Nucleus accumbens (tissue), 56 donors: ENCODE measurements around the gene KITLG.
A peak's percentile ranks its signal among the peaks of the same experiment; 100 is the strongest.
"Not testable (repeated sequence)": the region's sequence is repeated elsewhere in the genome, so short reads cannot be mapped to it uniquely, and the experiment has no call there.

Source experiments
- DNase-seq, 56 donors: peaks; one replicate each; lab custom pipeline; 2025; lab: John Stamatoyannopoulos, UW

KITLG gene

GRCh38 chr12:88501972-88502938 is 78.0 kb downstream of the KITLG start:
- peak in 2 of 56 donors; percentile 0 to 13 for DNase-seq

DNA sequence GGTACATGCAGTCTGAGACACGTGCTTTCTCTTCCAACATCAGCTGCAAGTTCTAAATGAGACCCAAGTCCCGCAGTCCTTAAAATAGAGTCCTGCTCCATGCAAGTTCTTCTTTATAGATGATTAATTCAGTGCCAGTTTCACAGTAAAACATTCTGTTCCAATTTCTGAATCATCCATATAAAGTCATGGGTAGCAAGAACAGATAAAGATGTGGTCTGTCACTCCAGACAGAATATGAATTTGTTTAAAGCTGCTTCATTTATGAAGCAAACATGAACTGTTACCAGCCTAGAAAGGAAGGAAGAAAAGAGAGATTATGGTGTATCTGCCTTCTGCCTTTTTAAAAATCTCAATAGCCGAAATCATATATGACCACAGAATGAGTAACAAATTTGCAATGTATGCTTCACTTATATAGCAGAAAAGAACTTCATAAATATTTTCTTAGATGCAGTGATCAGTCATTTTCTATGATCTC is 83.3 kb downstream of the KITLG start:
- no peak for DNase-seq

DNA sequence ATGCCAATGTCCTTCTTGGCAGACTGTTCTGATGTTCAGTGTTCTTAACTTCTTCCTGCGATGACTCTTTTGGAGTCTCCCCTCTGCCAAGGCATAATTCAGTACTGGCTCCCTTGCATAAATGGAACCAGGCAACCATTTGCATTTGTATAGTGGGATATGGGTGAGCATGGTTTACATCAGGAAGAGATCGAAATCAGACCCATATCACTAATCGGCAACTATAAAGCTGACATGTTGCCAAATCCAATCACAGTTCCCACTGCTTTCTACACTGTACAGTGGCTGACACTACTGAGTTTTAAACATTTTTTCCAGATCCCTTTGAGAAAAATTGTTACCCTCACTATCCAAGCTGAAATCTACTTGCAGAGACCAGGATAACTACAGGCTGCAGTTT is 83.8 kb downstream of the KITLG start:
- no peak for DNase-seq

DNA sequence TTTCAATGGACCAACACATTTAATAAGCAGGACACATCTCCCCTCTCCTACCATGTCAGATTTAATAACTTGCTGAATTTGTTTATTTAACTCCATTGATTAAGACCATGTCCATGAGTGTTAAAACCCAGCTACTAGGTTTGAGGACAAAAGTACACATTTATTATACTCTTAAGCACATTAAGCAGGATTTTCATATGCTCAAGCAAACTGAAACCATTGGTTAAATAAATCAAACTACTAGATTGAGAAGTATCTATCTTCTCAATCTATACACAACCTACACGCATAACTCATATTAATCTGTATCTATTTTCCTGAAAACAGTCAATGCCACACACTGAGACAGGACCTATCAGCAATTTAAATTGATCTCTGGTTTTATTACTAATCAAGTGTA is 85.2 kb downstream of the KITLG start:
- no peak for DNase-seq

DNA sequence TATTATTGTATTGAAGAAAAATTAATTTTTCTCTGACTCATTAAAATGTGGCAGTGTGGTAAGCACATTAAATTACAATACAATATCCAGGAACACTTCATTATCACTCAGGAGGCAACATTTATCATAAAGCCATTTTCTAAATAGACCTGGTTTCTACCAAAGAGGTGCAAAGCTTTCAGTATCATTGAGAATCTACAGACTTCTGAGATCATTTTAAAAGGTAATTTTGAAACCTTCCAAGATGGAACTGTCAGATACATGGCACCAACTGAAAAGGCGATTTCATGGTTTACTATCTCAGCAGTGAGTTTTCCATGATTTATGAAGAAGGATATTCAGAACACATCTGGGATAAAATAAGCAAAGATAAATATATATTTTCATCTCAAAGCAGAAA is 85.8 kb downstream of the KITLG start:
- no peak for DNase-seq

DNA sequence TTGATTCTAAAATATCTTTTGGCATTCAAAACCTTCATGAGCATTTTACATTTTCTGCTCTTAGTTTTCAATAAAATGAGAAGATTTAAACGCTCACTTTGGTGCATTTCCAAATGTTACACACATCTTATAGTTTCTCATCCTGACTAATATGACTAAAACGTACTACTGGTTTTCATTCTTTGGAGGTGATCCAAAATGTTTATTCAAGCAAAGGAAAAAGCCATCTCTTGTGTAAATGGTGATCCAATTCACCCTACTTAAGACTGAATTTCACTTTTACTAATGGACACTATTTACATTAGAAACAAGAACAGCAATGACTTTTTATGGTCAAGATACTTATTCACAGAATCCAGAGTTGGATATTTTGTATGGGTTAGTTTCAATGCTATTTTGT is 86.6 kb downstream of the KITLG start:
- DNase-seq = no peak

GRCh38 chr12:88490425-88490824 is 89.8 kb downstream of the KITLG start:
- DNase-seq = no peak

DNA sequence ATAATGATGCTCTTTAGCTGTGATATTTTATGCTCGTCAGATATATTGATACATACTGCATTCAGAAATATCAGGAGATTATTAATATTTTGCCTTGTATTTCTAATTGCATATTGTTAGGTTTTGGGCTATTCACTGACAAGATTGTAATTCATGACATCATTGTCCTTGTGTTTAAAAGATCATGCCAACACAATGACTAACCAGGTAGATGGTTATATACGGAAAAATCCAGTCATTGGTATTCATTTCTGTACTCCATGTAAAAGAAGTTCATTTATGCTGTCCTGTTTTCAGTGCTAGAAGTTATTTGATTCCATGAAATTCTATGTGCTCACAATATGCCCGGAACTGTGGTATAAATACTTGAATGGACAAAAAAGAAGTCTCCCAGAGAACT is 107.5 kb downstream of the KITLG start:
- DNase-seq = no peak

DNA sequence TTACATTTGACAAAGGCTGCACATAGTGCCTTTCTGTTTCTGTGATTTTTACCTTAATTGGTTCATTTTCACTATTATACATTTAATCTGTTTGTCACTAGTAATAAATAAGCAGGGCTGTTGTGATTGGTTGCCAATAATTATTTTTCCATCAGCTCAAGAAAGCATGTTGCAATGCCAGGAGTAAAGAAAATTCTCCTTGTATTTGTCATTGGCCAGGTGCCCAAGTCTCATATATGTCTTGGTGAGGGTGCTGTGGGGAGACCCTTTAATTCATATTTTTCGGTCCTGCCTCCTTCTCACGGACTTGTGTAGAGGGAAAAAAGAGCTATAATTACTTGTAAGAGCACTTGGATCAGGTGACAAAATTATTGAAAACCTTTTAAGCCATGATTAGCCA is 108.0 kb downstream of the KITLG start:
- DNase-seq = no peak

DNA sequence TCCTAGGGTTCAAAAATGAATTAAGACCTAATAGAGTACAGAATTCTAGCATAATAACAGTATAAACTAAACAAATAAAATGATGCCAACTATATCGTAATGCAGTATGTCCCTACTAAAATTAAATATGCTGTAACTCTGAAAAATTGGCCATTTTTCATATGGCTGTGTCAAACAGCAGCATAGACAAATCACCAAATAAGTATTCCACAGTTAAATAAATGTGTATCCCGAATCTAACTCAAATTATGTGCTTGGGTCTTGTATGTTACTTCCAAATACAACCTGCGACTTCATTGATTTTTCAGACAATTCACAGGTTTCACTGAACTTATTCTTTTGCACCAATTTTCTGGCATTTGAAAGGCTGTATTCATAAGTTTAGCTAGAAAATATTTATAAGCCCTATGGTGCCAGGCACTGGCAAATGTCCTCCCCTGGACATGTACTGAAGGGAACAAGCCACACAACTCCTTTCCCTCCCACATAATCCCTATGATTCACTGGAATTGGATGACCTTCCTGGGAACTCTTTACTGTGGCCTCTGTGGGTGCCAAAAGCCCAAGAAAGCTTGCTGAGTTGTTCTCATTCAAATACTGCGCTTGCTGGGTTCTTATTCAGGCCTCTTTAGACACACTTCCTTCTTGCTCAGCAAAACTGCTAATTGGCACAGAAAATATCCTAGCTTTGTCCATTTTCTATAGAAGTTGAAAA is 108.8 kb downstream of the KITLG start:
- peak in 4 of 56 donors; percentile 0 to 22 (median 5) for DNase-seq

- DNase-seq = no peak
Observed at GRCh38 chr12:88469154-88469553, 111.1 kb downstream of the KITLG start.

GRCh38 chr12:88468581-88468980 is 111.7 kb downstream of the KITLG start:
- no peak for DNase-seq

DNA sequence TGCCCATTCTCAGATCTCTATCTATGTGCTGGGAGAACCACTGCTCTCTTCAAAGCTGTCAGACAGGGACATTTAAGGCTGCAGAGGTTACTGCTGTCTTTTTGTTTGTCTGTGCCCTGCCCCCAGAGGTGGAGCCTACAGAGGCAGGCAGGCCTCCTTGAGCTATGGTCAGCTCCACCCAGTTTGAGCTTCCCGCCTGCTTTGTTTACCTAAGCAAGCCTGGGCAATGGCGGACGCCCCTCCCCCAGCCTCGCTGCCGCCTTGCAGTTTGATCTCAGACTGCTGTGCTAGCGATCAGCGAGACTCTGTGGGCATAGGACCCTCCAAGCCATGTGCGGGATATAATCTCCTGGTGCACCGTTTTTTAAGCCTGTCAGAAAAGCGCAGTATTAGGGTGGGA is 113.6 kb downstream of the KITLG start:
- not testable (repeated sequence) for DNase-seq

- no peak for DNase-seq
Observed at GRCh38 chr12:88458327-88458726, 121.9 kb downstream of the KITLG start.

GRCh38 chr12:88453323-88453722 is 126.9 kb downstream of the KITLG start:
- DNase-seq = no peak

GRCh38 chr12:88451205-88451604 is 129.1 kb downstream of the KITLG start:
- no peak for DNase-seq

DNA sequence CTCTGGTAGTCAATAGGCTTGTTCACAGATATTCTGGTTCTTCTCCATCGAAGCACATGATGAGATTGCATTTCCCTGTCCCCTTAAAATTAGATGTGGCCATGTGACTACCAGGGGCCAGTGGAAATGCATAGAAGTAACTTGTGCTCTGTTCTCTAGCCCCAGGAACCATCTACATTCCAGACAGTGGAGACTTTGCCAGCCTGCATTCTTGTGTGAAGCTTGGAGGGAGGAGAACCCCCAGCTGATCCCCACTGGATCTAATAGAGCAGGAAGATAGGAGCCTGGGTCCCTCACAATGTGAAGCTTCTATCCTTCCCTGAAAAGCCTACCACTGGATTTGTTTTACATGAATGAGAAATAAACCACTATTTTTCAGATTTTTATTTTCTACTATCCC is 130.1 kb downstream of the KITLG start:
- DNase-seq = no peak

- DNase-seq = no peak
Observed at GRCh38 chr12:88448337-88448915, 131.8 kb downstream of the KITLG start.

DNA sequence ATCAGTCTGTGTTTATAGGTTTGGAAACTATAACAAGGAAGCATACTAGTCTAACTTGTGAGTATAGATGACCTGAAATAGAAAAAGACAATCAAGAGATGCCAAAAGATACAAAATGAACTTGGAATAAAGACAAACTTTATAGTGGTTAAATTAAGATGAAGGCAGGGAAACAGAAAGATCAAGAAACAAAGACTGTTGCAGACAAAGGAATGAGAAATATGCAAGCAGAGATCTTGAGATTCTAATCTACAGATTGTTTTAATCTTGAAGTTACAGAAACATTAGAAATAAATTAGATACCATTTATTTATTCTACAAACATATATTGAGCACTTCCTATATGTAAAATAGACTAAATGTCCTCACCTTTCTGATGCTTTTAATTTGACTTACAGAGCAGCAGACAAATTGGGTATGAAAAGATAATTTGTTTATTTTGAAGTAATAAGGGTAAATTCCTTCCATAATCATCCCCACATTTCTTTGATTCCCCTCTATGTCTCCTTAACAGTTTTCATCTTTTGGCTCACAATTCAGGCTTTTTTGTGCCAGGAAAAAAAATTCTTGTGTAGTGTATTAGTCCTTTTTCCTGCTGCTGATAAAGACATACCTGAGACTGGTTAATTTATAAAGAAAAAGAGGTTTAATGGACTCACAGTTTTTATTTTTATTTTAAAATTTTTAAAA is 134.4 kb downstream of the KITLG start:
- DNase-seq = no peak

- no peak for DNase-seq
Observed at GRCh38 chr12:88444481-88444880, 135.8 kb downstream of the KITLG start.
